ENCODE results near the gene MAPK1. TPM values are rescaled to one million over a fixed set of nuclear protein-coding genes. Genes with fewer than 3 reads are reported as not detected.

Gene MAPK1
- total RNA-seq, 2 experiments from 2014 or later = 39.4 to 44.0 TPM

- no peak overlapping the region for H3K27ac ChIP-seq (ENCODE audit: low read depth in 1 of 2, low read length in 2 of 2)
- POLR2A ChIA-PET = interaction anchor here (0.6 to 1.3 kb wide), 3 partner anchors 12 to 125 kb away, joined by 3 to 4 read pairs (median 4); partner anchors contain the start of gene YPEL1
- no peak for ATAC-seq (ENCODE audit: poor library complexity)
- peaks cover 65% of the 10 kb centered on the region for H3K4me1 ChIP-seq (ENCODE audit: insufficient read depth, low read length)
- H3K27me3 Mint-ChIP-seq = no peaks in the 10 kb centered on the region
- peaks cover 94% of the 10 kb centered on the region for H3K4me1 Mint-ChIP-seq (ENCODE audit: low read depth)
- no peak overlapping the region for H3K4me3 ChIP-seq (ENCODE audit: low read length)
- no peaks in the 10 kb centered on the region for H3K9me3 Mint-ChIP-seq
- no peak for TF ChIP-seq CTCF (IDR thresholded peaks at IDR 0.05)
- H3K36me3 ChIP-seq (ENCODE audit: insufficient read depth, low read length) = no peaks in the 10 kb centered on the region
- H3K27ac Mint-ChIP-seq = peak overlapping the region; percentile 54
- no peaks in the 10 kb centered on the region for H3K27me3 ChIP-seq (ENCODE audit: control insufficient read depth in 1 of 2, insufficient read depth in 2 of 2, low read length in 2 of 2)
- DNase-seq = no peak
- H3K36me3 Mint-ChIP-seq (ENCODE audit: low read depth) = no peaks in the 10 kb centered on the region
- no peak overlapping the region for H3K4me3 Mint-ChIP-seq
- intact Hi-C loops (cut with DNase I, micrococcal nuclease) = no loop called here
- no peaks in the 10 kb centered on the region for H3K9me3 ChIP-seq (ENCODE audit: control insufficient read depth in 1 of 2, insufficient read depth in 1 of 2, low read length in 2 of 2)
- CTCF ChIA-PET = interaction anchor here (1.0 kb wide), 1 partner anchor 11 kb away, joined by 4 read pairs; no protein-coding TSS in a partner anchor
These were observed 6.9 kb downstream of the MAPK1 start for GRCh38 chr22:21860491-21861039.

GRCh38 chr22:21858025-21858764 is 9.2 kb downstream of the MAPK1 start:
- Mint-ChIP-seq H3K27ac (peak overlapping the region; percentile 7), H3K36me3 (ENCODE audit: low read depth) (peaks cover 6% of the 10 kb centered on the region), H3K4me1 (ENCODE audit: low read depth) (peaks cover 94% of the 10 kb centered on the region), H3K4me3 (peak overlapping the region; percentile 45), H3K9me3 (no peaks in the 10 kb centered on the region), H3K27me3 (no peaks in the 10 kb centered on the region)
- ChIA-PET CTCF (interaction anchor here (1.8 kb wide), 1 partner anchor 9 kb away, joined by 4 read pairs; the partner anchor contains the start of gene MAPK1), POLR2A (interaction anchor here (0.6 to 1.5 kb wide), 4 partner anchors 9 to 29 kb away, joined by 3 to 4 read pairs (median 3); partner anchors contain the start of gene MAPK1)
- peaks cover 56% of the 10 kb centered on the region for H3K4me1 ChIP-seq (ENCODE audit: insufficient read depth, low read length)
- H3K27ac ChIP-seq (ENCODE audit: low read depth in 1 of 2, low read length in 2 of 2) = no peak overlapping the region
- no peaks in the 10 kb centered on the region for H3K27me3 ChIP-seq (ENCODE audit: control insufficient read depth in 1 of 2, insufficient read depth in 2 of 2, low read length in 2 of 2)
- ATAC-seq (ENCODE audit: poor library complexity) (peak; percentile 46), DNase-seq (peak in 2 of 14 experiments; percentile 18 to 19)
- intact Hi-C loops (cut with DNase I, micrococcal nuclease) = no loop called here
- no peak overlapping the region for H3K4me3 ChIP-seq (ENCODE audit: low read length)
- TF ChIP-seq CTCF (IDR thresholded peaks at IDR 0.05) = no peak
- H3K9me3 ChIP-seq (ENCODE audit: control insufficient read depth in 1 of 2, insufficient read depth in 1 of 2, low read length in 2 of 2) = no peaks in the 10 kb centered on the region
- H3K36me3 ChIP-seq (ENCODE audit: insufficient read depth, low read length) = no peaks in the 10 kb centered on the region

- ATAC-seq (ENCODE audit: poor library complexity) (no peak), DNase-seq (peak in 1 of 14 experiments; percentile 16)
- intact Hi-C loops (cut with DNase I, micrococcal nuclease) = no loop called here
- no peaks in the 10 kb centered on the region for H3K36me3 ChIP-seq (ENCODE audit: insufficient read depth, low read length)
- peaks cover 57% of the 10 kb centered on the region for H3K4me1 ChIP-seq (ENCODE audit: insufficient read depth, low read length)
- H3K27ac Mint-ChIP-seq = no peak overlapping the region
- no peaks in the 10 kb centered on the region for H3K27me3 ChIP-seq (ENCODE audit: control insufficient read depth in 1 of 2, insufficient read depth in 2 of 2, low read length in 2 of 2)
- H3K27ac ChIP-seq (ENCODE audit: low read depth in 1 of 2, low read length in 2 of 2) = no peak overlapping the region
- no peaks in the 10 kb centered on the region for H3K9me3 Mint-ChIP-seq
- H3K4me3 Mint-ChIP-seq = peak overlapping the region; percentile 43
- CTCF ChIA-PET = interaction anchor here (1.8 kb wide), 1 partner anchor 10 kb away, joined by 4 read pairs; the partner anchor contains the start of gene MAPK1
- H3K27me3 Mint-ChIP-seq = no peaks in the 10 kb centered on the region
- H3K4me1 Mint-ChIP-seq (ENCODE audit: low read depth) = peaks cover 95% of the 10 kb centered on the region
- no peak for TF ChIP-seq CTCF (IDR thresholded peaks at IDR 0.05)
- no peaks in the 10 kb centered on the region for H3K9me3 ChIP-seq (ENCODE audit: control insufficient read depth in 1 of 2, insufficient read depth in 1 of 2, low read length in 2 of 2)
- POLR2A ChIA-PET = interaction anchor here (0.8 to 1.5 kb wide), 2 partner anchors 10 to 28 kb away, joined by 3 to 4 read pairs; partner anchors contain the start of gene MAPK1
- H3K36me3 Mint-ChIP-seq (ENCODE audit: low read depth) = peaks cover 12% of the 10 kb centered on the region
- no peak overlapping the region for H3K4me3 ChIP-seq (ENCODE audit: low read length)
These were observed 9.9 kb downstream of the MAPK1 start for GRCh38 chr22:21857481-21857914.
